Heart left ventricle (tissue), 16 donors: ENCODE measurements around the gene PRKACG. TPM values are rescaled to one million over a fixed set of nuclear protein-coding genes. Genes with fewer than 3 reads are reported as not detected.

Experiments
- ATAC-seq, 4 donors: fragments of 200-7000 bp; cut with Tn5 transposase; one replicate each; pipeline ENCODE4 v1.9.1; 2020 to 2022; ENCODE audit warnings: moderate library complexity in 4 of 4, mild to moderate bottlenecking in 3 of 4, moderate number of reproducible peaks in 1 of 4
- DNase-seq, 5 donors: peaks; one replicate each; pipeline ENCODE4 v3.0.0-alpha.2; 2020
- H3K27ac ChIP-seq, 12 donors: fragments of 200-600 bp; sonication (generic) in 4 of 12; one replicate each; pipeline versions ENCODE4 v1.5.0 to v1.8.0; 2016 to 2022; ENCODE audit warnings: mild to moderate bottlenecking in 2 of 12
- H3K27me3 ChIP-seq, 9 donors: fragments of 200-600 bp; sonication (generic) in 2 of 9; one replicate each; pipeline versions ENCODE4 v1.5.1 to v1.8.0; 2016 to 2022; ENCODE audit warnings: mild to moderate bottlenecking in 3 of 9
- H3K36me3 ChIP-seq, 9 donors: fragments of 200-600 bp; sonication (generic) in 2 of 9; one replicate each; pipeline versions ENCODE4 v1.5.0 to v1.8.0; 2018 to 2022; ENCODE audit warnings: mild to moderate bottlenecking in 2 of 9
- H3K4me1 ChIP-seq, 12 donors: fragments of 200-600 bp; sonication (generic) in 4 of 12; one replicate each; pipeline versions ENCODE4 v1.5.0 to v1.8.0; 2016 to 2022; ENCODE audit warnings: mild to moderate bottlenecking in 3 of 12
- H3K4me3 ChIP-seq, 12 donors: fragments of 200-600 bp; sonication (generic) in 4 of 12; one replicate each; pipeline versions ENCODE4 v1.5.0 to v1.8.0; 2017 to 2022; ENCODE audit warnings: mild to moderate bottlenecking in 9 of 12, moderate library complexity in 4 of 12
- H3K9me3 ChIP-seq, 12 donors: fragments of 200-600 bp; sonication (generic) in 4 of 12; one replicate each; pipeline versions ENCODE4 v1.5.0 to v1.8.0; 2016 to 2022; ENCODE audit warnings: mild to moderate bottlenecking in 1 of 12
- POLR2A ChIP-seq, 2 donors: fragments of 450-650 bp; IDR thresholded peaks; one replicate each; pipeline ENCODE4 v1.6.1; 2017; ENCODE audit warnings: antibody characterized with exemption in 2 of 2, mild to moderate bottlenecking in 2 of 2, moderate library complexity in 2 of 2
- WGBS, 4 donors: extraction: QIAGEN DNeasy Blood & Tissue Kit in 2 of 4; methylation state at CpG; one replicate each; pipeline versions ENCODE4 v1.1.5 to v1.1.7; 2013 to 2018; 5-methylcytosine and 5-hydroxymethylcytosine counted together
- intact Hi-C, 10 donors: fragments of 100-400 bp; cut with DNase I; formaldehyde crosslinking; loops; one replicate each; pipeline versions ENCODE4 v1.11.1 to v1.14.2; 2022
- polyA plus RNA-seq, 2 donors: library from polyadenylated mRNA; stranded (reverse); fragments of 200-250 nt; gene quantifications; one replicate each; pipeline ENCODE4 v1.2.3, GENCODE V29; 2013
- total RNA-seq, 9 donors: library from RNA; depleted of rRNA in 2 of 9; stranded (reverse); fragments of >200 nt in 2 of 9; fragmentation: NEBNext Ultra II Directional in 3 of 9; extraction: Animal tissue kit (Norgen Biotek cat#: 25700) in 3 of 9; gene quantifications; one replicate each; pipeline versions ENCODE4 v1.1.0 to v1.2.4, GENCODE V29; 2016 to 2023
- TF ChIP-seq, protein P1 (sequence below), 12 donors: fragments of 200-600 bp; sonication (generic) in 4 of 12; IDR thresholded peaks; one replicate each; pipeline versions ENCODE4 v1.5.0 to v1.8.0; 2018 to 2022; ENCODE audit warnings: antibody characterized with exemption in 12 of 12, mild to moderate bottlenecking in 5 of 12
- donor health status: ischemic (EF 13 %, LVEDD 7.1; RV severe dilation, severe dysfunction).
- donor health status: healthy with polysubstance abuse.
- donor health status: DM: no; HTN: yes; CAD: no.
- donor health status: DM: no; HTN: no; CAD: no.
- donor health status: ischemic (EF 25% LVEDD 6.9; RV normal size, moderate dysfunction).
- donor health status: ischemic (EF 25% LVEDD 5.7; RV mildly dilated, moderate dysfunction).
- donor health status: healthy.
- donor health status: DM: yes; HTN: yes; CAD: no.
- donor health status: ischemic (EF 35%, LVEDD 5.7; RV mildly dilated, moderate dysfunction).
- donor health status: nonischemic (EF 11% LVEDD 7.7; RV severe dilation, severe dysfunction).
- donor health status: DM: yes; HTN: yes; CAD: no.
- donor health status: PGD.
- donor health status: ischemic (EF 29% LVEDD 5.4; RV normal size, mild dysfunction).
- donor health status: nonischemic (EF 23%, LVEDD 6.1; RV moderate dilation, normal function).

PRKACG gene
- total and polyA plus RNA-seq, 11 donors = not detected

DNA sequence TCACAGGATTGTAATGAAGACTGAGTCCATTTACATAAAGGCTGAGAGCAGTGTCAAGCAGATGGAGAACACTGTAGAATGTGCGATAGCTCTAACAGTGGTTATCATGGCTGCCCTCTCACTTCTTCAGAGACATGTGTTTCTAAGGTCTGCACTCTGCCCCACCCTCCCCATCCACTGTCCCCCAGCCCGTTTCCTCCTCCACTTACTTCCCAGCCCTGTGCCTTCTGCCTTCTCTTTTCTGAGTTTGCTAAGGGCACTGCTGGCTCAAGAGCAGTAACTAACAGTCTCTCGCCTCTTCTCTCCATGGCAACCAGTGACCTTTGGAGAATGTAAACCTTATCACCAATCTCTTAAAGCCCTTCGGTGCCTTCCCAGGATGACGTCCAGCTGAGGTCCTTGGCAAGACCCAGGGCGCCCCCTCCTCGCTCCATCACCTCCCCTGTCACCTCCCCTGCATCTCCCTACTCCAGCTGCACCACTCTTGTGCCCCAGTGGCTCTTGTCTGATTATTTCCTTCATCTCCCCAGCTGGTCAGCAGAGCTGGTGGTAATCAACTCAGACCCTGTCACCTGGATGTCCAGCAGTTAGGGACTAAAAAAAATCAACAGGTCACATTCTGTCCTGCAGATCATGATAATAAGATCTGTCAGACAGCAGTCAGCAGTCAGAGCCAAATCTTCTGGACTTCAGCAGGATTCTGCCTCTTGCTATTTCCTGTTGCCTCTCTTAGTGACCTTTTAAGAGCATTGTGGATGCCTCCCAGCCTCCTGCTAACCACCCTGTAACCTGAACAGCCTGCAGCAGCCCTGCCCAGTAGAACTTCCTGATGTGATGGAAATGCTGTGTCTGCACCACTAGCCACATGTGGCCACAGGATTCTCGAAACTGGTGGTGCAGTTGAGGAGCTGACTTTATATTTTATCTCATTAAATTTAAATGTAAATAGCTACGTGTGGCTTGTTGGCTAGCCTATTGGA, 30.6 kb upstream of the PRKACG start:
- peak; percentile 38 to 81 (median 70) for ATAC-seq
- no peaks in the 10 kb centered on the region for H3K9me3 ChIP-seq
- peak in 1 of 5 donors; percentile 81 for DNase-seq
- WGBS, 4 donors = 36 to 50% (median 41%) methylated on average over 9 of the region's 9 CpGs
- H3K27me3 ChIP-seq = no peaks in the 10 kb centered on the region
- H3K4me3 ChIP-seq = no peak overlapping the region
- H3K4me1 ChIP-seq = peaks cover 0 to 58% (median 17%) of the 10 kb centered on the region in 12 donors
- TF ChIP-seq POLR2A (IDR thresholded peaks at IDR 0.05) = no peak
- TF ChIP-seq, protein P1, sequence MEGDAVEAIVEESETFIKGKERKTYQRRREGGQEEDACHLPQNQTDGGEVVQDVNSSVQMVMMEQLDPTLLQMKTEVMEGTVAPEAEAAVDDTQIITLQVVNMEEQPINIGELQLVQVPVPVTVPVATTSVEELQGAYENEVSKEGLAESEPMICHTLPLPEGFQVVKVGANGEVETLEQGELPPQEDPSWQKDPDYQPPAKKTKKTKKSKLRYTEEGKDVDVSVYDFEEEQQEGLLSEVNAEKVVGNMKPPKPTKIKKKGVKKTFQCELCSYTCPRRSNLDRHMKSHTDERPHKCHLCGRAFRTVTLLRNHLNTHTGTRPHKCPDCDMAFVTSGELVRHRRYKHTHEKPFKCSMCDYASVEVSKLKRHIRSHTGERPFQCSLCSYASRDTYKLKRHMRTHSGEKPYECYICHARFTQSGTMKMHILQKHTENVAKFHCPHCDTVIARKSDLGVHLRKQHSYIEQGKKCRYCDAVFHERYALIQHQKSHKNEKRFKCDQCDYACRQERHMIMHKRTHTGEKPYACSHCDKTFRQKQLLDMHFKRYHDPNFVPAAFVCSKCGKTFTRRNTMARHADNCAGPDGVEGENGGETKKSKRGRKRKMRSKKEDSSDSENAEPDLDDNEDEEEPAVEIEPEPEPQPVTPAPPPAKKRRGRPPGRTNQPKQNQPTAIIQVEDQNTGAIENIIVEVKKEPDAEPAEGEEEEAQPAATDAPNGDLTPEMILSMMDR (IDR thresholded peaks at IDR 0.05) = no peak
- H3K27ac ChIP-seq = peak overlapping the region in 8 of 12 donors; percentile 15 to 71 (median 52)
- intact Hi-C loops = loop anchor here in 1 of 10 donors (10.0 kb wide), 1 partner anchor 830 kb away; no protein-coding TSS in a partner anchor
- H3K36me3 ChIP-seq = peaks cover 0 to 35% (median 21%) of the 10 kb centered on the region in 9 donors

GRCh38 chr9:69040646-69041045, 26.7 kb upstream of the PRKACG start:
- no peaks in the 10 kb centered on the region for H3K27me3 ChIP-seq
- ATAC-seq = no peak
- DNase-seq = no peak
- no peak overlapping the region for H3K4me3 ChIP-seq
- WGBS, 4 donors = 97 to 100% (median 98%) methylated on average over 2 of the region's 2 CpGs
- intact Hi-C loops = loop anchor here in 1 of 10 donors (10.0 kb wide), 1 partner anchor 834 kb away; no protein-coding TSS in a partner anchor
- H3K4me1 ChIP-seq = peaks cover 0 to 39% (median 19%) of the 10 kb centered on the region in 12 donors
- H3K9me3 ChIP-seq = no peaks in the 10 kb centered on the region
- TF ChIP-seq POLR2A (IDR thresholded peaks at IDR 0.05) = no peak
- TF ChIP-seq, protein P1 (IDR thresholded peaks at IDR 0.05) = no peak
- peak overlapping the region in 1 of 12 donors; percentile 19 for H3K27ac ChIP-seq
- H3K36me3 ChIP-seq = peaks cover 0 to 4% (median 0%) of the 10 kb centered on the region in 9 donors

DNA sequence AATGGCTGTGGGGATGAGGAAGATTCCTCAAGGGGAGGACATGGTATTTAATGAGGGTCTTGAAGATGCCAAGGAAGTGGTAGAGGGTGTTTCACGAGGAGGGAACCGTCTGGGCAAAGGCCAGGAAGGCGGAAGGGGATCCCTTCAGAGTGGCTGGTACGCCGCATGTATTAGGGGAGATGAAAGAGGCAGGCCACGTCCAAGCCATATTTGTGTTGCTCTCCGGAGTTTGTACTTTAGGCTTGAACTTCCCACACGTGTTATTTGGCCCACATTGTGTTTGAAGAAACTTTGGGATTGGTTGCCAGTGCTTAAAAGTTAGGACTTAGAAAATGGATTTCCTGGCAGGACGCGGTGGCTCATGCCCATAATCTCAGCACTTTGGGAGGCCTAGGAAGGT, 22.9 kb upstream of the PRKACG start:
- intact Hi-C loops = loop anchor here in 2 of 10 donors (5.0 kb wide), 2 partner anchors 156 to 161 kb away; no protein-coding TSS in a partner anchor
- TF ChIP-seq, protein P1 (IDR thresholded peaks at IDR 0.05) = no peak
- 57 to 68% (median 59%) methylated on average over 10 of the region's 10 CpGs for WGBS, 4 donors
- Histone ChIP-seq H3K27me3 (no peaks in the 10 kb centered on the region), H3K4me3 (peak overlapping the region in 11 of 12 donors; percentile 46 to 94 (median 75)), H3K27ac (peak overlapping the region in 11 of 12 donors; percentile 82 to 95 (median 90)), H3K9me3 (no peaks in the 10 kb centered on the region), H3K36me3 (no peaks in the 10 kb centered on the region), H3K4me1 (peaks cover 0 to 22% (median 7%) of the 10 kb centered on the region in 12 donors)
- DNase-seq (no peak), ATAC-seq (no peak)

DNA sequence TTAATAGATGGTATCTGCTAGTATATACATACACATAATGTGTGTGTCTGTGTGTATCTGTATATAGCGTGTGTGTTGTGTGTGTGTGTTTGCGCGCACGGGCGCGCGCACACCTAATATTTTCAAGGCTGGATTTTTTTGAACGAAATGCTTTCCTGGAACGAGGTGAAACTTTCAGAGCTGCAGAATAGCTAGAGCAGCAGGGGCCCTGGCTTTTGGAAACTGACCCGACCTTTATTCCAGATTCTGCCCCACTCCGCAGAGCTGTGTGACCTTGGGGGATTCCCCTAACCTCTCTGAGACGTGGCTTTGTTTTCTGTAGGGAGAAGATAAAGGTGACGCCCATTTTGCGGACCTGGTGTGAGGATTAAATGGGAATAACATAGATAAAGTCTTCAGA, 22.4 kb upstream of the PRKACG start:
- DNase-seq (no peak), ATAC-seq (peak in 3 of 4 donors; percentile 1 to 31 (median 17))
- Histone ChIP-seq H3K27ac (peak overlapping the region; percentile 28 to 95 (median 87)), H3K9me3 (no peaks in the 10 kb centered on the region), H3K4me1 (peaks cover 0 to 18% (median 7%) of the 10 kb centered on the region in 12 donors), H3K36me3 (no peaks in the 10 kb centered on the region), H3K27me3 (no peaks in the 10 kb centered on the region), H3K4me3 (peak overlapping the region; percentile 46 to 94 (median 78))
- 5 to 8% (median 6%) methylated on average over 14 of the region's 14 CpGs for WGBS, 4 donors
- intact Hi-C loops = loop anchor here in 2 of 10 donors (5.0 kb wide), 2 partner anchors 156 to 161 kb away; no protein-coding TSS in a partner anchor
- TF ChIP-seq, protein P1 (IDR thresholded peaks at IDR 0.05) = no peak
- TF ChIP-seq POLR2A (IDR thresholded peaks at IDR 0.05) = no peak
